GM18499 (cell line): ENCODE measurements around the gene TMEM114.

Experiments
- ATAC-seq: cut with Tn5 transposase; IDR thresholded peaks from one replicate; pipeline ENCODE4 v1.9.1; 2021; ENCODE audit warnings: moderate number of reproducible peaks; ENCODE audit not compliant: insufficient read depth, unreplicated experiment

The TMEM114 gene

DNA sequence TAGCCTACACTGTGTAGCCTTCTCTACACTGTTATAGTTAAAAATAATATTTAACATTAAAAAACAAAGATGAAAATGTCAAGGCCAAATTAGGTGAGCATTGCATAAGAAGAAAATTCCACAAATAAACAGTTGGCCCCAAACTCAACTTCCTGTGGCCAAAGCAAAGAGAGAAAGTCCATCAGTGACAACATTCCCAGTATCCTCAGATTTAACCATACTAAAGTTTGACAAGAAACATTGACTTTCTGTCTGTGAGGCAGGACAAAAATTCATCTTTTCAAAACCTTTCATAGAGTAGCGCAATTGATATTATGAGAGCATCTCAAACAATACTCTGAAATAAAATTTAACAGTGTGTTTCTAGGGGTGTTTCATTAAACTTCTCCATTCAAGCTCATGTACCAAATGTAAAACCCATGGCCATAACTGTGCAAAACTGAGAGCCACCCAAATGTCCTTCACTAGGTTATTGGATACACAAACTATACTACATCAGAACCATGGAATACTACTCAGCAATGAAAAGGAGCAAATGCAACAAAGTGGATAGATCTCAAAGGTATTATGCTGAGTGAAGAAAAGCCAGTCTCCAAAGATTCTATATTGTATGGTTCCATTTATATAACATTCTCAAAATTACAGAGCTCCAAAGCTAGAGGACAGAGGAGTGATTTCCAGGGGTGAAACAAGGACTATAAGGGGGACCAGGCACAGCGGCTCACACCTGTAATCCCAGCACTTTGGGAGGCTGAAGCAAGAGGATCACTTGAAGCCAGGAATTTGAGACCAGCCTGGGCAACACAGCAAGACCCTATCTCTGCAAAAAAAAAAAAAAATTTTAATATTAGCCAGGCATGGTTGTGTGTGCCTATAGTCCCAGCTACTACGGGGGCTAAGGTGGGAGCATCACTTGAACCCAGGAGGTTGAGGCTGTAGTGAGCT lies 38.7 kb downstream of the TMEM114 start:
- ATAC-seq = no peak

GRCh38 chr16:8550728-8551387 lies 39.5 kb downstream of the TMEM114 start:
- no peak for ATAC-seq

GRCh38 chr16:8549843-8550412 lies 40.4 kb downstream of the TMEM114 start:
- ATAC-seq = no peak

- no peak for ATAC-seq
Observed at GRCh38 chr16:8548166-8548565, 42.1 kb downstream of the TMEM114 start.

DNA sequence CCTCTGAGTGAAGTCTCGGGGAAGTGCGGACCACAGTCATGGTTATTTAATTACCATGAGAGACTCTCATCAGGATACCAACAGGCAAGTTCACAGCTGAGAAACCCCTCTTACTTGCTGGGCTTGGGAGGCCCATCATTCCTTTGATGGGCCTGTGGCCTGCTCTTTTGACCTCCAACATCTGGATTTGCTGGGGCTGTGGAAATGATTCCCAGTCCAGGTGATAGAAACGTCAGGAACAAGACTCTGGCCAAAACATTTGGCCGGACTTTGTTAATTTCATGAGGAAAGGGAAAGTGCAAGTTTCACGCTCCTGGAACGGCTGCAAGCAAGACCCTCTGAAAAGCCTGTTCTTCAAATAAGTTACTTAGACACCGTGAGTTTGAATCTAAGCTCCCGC lies 42.5 kb downstream of the TMEM114 start:
- no peak for ATAC-seq

GRCh38 chr16:8544406-8544805 lies 45.9 kb downstream of the TMEM114 start:
- no peak for ATAC-seq

DNA sequence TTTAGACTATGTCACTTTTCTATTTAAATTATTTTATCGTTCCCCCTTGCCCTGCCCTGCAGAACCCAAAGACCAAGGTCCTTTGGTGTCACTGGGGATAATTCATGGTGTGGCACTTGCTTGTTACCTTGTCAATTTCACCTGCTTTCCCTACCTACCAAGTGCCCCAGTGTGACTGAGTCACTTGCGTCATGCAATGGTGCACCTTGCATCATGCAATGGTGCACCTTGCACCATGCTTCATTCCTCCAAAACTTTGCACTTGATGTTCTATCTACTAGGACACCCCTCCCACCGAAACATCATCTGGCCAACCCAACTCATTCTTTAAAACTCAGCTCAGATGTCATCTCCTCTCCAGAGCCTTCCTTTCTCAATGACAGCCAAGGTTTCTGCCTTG lies 47.1 kb downstream of the TMEM114 start:
- no peak for ATAC-seq

DNA sequence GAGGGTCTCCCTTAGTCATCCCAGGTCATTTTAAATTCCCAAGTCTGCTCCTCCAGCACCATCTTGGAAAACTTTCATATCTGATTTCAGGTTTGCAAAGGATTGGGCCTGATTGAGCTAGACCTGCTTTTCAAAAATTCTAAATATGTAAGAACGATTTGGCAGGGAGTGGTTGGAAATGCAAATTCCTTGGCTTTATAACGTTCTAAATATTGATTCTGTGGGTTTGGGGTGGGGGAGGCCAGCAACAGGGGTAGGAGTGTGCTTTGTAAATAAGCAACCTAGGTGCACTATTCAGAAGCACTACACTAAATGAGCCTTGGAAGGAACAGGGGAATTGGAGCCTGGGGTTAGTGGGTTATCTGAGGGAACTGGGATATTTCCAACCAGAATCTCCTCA lies 47.9 kb downstream of the TMEM114 start:
- no peak for ATAC-seq

GRCh38 chr16:8541868-8542267 lies 48.4 kb downstream of the TMEM114 start:
- ATAC-seq = no peak

DNA sequence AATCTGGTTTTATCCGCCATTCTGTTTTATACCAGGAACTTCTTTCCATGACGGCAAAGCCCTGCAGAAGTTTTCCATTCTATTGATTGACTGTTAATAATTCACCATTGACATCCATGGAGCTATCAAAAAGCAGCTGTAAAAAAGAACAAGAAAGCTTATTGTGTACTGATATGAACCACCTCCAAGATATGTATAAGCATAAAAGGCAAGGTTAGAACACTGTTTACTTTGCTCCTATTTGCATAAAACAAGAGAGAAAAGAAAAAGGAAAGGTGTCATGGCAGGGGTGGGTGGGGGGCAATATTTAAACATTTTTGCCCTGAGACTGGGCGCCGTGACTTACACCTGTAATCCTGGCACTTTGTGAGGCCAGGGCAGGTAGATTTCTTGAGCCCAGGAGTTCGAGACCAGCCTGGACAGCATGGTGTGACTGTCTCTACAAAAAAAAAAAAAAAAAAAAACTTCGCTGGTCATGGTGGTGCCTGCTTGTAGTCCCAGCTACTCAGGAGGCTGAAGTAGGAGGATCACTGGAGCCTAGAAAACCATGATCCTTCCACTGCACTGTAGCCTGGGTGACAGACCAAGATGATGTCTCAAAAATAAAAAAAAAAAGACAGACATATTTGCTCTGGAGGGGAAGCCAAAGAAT lies 52.5 kb downstream of the TMEM114 start:
- ATAC-seq = no peak

DNA sequence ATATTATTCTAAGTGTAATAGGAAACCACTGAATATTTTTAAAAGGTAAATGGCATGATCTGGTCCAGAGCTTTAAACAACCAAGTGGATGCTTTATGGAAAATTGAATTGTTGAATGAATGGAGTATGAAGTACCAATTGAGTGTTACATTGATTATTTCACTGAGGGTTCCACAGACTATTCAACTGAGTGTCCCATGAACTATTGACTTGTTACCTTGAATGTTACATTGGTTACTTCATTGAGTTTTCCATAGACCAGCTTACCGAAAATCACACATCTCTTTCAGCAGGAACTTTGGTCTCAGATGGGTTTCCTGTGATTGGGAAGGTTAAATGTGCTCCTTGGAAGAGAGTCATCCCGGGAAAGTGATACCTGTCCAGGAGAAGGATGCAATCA lies 56.8 kb downstream of the TMEM114 start:
- ATAC-seq = no peak

DNA sequence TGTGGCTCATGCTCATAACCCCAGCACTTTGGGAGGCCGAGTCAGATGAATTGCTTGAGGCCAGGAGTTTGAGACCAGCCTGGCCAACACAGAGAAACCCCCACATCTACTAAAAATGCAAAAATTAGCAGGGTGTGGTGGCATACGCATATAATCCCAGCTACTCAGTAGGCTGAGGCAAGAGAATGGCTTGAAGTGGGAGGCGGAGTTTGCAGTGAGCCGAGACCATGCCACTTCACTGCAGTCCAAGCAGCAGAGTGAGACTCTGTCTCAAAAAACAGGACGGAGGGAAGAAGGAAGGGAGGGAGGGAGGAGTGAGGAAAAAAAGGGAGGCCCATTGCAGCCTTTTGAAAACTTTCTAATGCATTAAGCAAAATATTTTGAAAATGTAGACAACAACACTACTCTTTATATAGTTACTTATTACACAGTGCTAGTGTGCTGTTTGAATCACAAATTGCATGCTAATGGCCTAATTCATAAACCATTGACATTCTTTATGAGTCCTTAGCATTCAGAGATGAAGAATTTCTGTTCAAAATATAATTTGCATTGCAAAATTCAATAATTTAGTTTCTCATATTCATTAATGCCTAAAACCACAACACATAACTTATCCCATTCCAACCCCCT lies 59.4 kb downstream of the TMEM114 start:
- ATAC-seq = no peak

GRCh38 chr16:8528471-8528870 lies 61.8 kb downstream of the TMEM114 start:
- ATAC-seq = no peak

DNA sequence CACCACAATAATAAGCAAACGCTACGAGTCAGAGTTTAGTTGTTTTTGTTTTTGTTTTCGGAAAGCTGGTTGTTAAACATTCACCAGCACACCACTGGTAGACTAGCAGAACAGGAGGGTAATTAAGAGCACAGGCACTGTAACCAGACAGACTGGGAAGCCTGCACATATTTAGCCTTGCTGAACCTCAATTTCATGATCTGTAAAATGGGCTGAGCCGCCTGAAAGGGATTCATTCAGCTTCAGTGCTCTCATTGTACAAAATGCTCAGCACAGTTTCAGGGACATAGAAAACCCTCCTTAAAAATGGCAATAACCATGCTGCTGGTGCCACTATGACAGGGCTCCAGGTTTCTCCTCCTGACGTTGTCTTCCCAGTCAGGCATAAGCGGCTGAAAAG lies 66.4 kb downstream of the TMEM114 start:
- no peak for ATAC-seq

DNA sequence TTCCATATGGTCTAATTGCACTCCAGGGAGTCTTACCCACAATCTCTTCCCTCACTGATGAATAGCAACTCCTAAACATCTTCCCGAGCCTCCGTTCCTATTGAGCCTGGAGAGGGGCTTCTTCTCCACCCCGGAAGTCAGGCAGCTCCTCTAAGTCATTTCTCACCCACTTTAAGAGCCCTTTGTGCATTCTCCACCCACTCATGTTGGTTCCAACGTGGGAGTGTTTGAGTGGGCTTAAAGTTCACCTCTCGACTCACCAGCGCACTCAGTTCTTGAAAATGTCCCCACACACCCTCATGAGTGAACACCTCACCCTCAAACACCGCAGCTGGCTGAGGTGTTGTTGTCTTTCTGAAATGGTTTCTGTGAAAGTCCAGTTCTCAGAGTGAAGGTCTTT lies 67.6 kb downstream of the TMEM114 start:
- ATAC-seq = no peak

DNA sequence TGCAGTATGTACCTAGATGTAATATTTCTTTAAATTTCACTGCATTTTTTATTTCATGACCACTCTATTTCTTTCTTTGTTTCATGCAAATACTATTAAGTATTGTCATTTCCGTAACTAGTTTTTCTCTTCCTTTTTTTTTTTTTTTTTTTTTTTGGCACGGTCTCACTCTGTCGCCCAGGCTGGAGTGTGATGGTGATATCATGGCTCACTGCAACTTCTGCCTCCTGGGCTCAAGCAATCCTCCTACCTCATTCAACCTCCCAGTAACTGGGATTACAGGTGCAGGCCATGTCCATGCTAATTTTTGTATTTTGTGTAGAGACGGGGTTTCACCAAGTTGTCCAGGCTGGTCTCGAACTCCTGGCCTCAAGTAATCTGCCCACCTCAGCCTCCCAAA lies 70.7 kb downstream of the TMEM114 start:
- ATAC-seq = no peak
